Panc1 (cell line): ENCODE results near the gene KCNQ1. TPM values are rescaled to one million over a fixed set of nuclear protein-coding genes. Genes with fewer than 3 reads are reported as not detected.

Source experiments
- ATAC-seq: fragments of 200-7000 bp; cut with Tn5 transposase; 2 replicates; pipeline ENCODE4 v1.9.1; 2020; ENCODE audit warnings: mild to moderate bottlenecking, moderate library complexity
- BruUV-seq: library from RNA; stranded (reverse); fragments of 400-500 nt; replicated peaks from 2 replicates; lab custom pipeline; 2021; lab: Mats Ljungman, UMichigan
- CTCF ChIA-PET: fragments of 300-600 bp; sonication (Branson Sonifier 250); formaldehyde crosslinking; loops from one replicate; lab custom pipeline; 2022; ENCODE audit warnings: antibody characterized with exemption; lab: Charles Lee
- POLR2A ChIA-PET: fragments of 300-600 bp; sonication (Branson Sonifier 250); formaldehyde crosslinking; loops from one replicate; lab custom pipeline; 2022; ENCODE audit warnings: antibody characterized with exemption; lab: Charles Lee
- DNase-seq: peaks from one replicate; pipeline ENCODE4 v3.0.0-alpha.2; 2010; ENCODE audit warnings: low read depth, low spot score
- H3K27ac ChIP-seq: 2 replicates; pipeline ENCODE4 v1.5.1; 2011; ENCODE audit warnings: mild to moderate bottlenecking, low read length, inconsistent platforms
- H3K27me3 ChIP-seq: fragments of 200-500 bp; sonication (Bioruptor generic); 2 replicates; pipeline ENCODE4 v1.6.0; 2014; ENCODE audit warnings: low read length, inconsistent platforms; ENCODE audit not compliant: control insufficient read depth, insufficient read depth
- H3K36me3 ChIP-seq: fragments of 200-500 bp; sonication (Bioruptor generic); 2 replicates; pipeline ENCODE4 v1.5.1; 2014; ENCODE audit warnings: inconsistent platforms, mild to moderate bottlenecking, low read length, moderate library complexity; ENCODE audit not compliant: control insufficient read depth, insufficient read depth
- H3K4me1 ChIP-seq: 2 replicates; pipeline ENCODE4 v1.5.1; 2011; ENCODE audit warnings: inconsistent platforms, mild to moderate bottlenecking, low read length, moderate library complexity; ENCODE audit not compliant: control insufficient read depth, insufficient read depth
- H3K4me3 ChIP-seq, 2 experiments: 2 replicates each; pipeline ENCODE4 v1.5.1; 2011 to 2012; ENCODE audit warnings: low read depth in 2 of 2, low read length in 2 of 2, mild to moderate bottlenecking in 2 of 2, inconsistent platforms in 1 of 2, moderate library complexity in 1 of 2
- H3K9me3 ChIP-seq: fragments of 200-500 bp; sonication (Bioruptor generic); 2 replicates; pipeline ENCODE4 v1.5.1; 2014; ENCODE audit warnings: low read depth, mild to moderate bottlenecking, inconsistent platforms, low read length, moderate library complexity; ENCODE audit not compliant: control insufficient read depth, insufficient read depth
- POLR2AphosphoS5 ChIP-seq: IDR thresholded peaks from 2 replicates; pipeline ENCODE4 v1.6.1; 2012; ENCODE audit warnings: mild to moderate bottlenecking, low read depth, low read length, moderate library complexity
- REST ChIP-seq, 2 experiments: IDR thresholded peaks; 2 replicates each; pipeline ENCODE4 v1.6.1; 2011 to 2012; ENCODE audit warnings: low read depth in 2 of 2, control low read depth in 1 of 2, low read length in 1 of 2, mild to moderate bottlenecking in 1 of 2, moderate library complexity in 1 of 2; ENCODE audit not compliant: insufficient read depth in 1 of 2
- SIN3A ChIP-seq: IDR thresholded peaks from 2 replicates; pipeline ENCODE4 v1.6.1; 2012; ENCODE audit warnings: low read depth, mild to moderate bottlenecking, low read length, moderate library complexity, borderline replicate concordance; ENCODE audit not compliant: insufficient read depth
- TCF7L2 ChIP-seq: IDR thresholded peaks from 2 replicates; pipeline ENCODE4 v1.6.1; 2011; ENCODE audit warnings: mild to moderate bottlenecking, low read depth, low read length, inconsistent platforms
- in situ Hi-C: cut with HindIII; loops from 2 replicates; pipeline ENCODE4 v1.10.0; 2016; ENCODE audit warnings: low sequenced_read_pairs, low pct_unique_long_range_greater_than_20kb
- intact Hi-C: fragments of 100-400 bp; cut with micrococcal nuclease; formaldehyde crosslinking; loops from one replicate; pipeline ENCODE4 v1.10.0; 2022; ENCODE audit not compliant: unreplicated experiment
- total RNA-seq: library from RNA; stranded (reverse); gene quantifications from one replicate; pipeline ENCODE4 v1.2.1, GENCODE V29; 2021; ENCODE audit not compliant: unreplicated experiment
- TF ChIP-seq, protein P1 (sequence below): fragments of 450-650 bp; IDR thresholded peaks from 2 replicates; pipeline ENCODE4 v1.5.1; 2017; ENCODE audit warnings: mild to moderate bottlenecking

The KCNQ1 gene
- total RNA-seq, 1 experiment from 2014 or later, result 1.0 TPM

- H3K27ac ChIP-seq, result no peak overlapping the region
- no TSS peak for BruUV-seq
- no peaks in the 10 kb centered on the region for H3K4me1 ChIP-seq
- intact Hi-C loops, result no loop called here
- ChIA-PET CTCF (no interaction called here), POLR2A (no interaction called here)
- no peak for ATAC-seq
- no peaks in the 10 kb centered on the region for H3K36me3 ChIP-seq
- in situ Hi-C loops, result no loop called here
- no peaks in the 10 kb centered on the region for H3K9me3 ChIP-seq
- H3K27me3 ChIP-seq, result no peaks in the 10 kb centered on the region
- TF ChIP-seq, protein P1, sequence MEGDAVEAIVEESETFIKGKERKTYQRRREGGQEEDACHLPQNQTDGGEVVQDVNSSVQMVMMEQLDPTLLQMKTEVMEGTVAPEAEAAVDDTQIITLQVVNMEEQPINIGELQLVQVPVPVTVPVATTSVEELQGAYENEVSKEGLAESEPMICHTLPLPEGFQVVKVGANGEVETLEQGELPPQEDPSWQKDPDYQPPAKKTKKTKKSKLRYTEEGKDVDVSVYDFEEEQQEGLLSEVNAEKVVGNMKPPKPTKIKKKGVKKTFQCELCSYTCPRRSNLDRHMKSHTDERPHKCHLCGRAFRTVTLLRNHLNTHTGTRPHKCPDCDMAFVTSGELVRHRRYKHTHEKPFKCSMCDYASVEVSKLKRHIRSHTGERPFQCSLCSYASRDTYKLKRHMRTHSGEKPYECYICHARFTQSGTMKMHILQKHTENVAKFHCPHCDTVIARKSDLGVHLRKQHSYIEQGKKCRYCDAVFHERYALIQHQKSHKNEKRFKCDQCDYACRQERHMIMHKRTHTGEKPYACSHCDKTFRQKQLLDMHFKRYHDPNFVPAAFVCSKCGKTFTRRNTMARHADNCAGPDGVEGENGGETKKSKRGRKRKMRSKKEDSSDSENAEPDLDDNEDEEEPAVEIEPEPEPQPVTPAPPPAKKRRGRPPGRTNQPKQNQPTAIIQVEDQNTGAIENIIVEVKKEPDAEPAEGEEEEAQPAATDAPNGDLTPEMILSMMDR, result no peak
- no peak for TF ChIP-seq SIN3A
- TF ChIP-seq REST (IDR thresholded peaks at IDR 0.05; ENCODE audit: insufficient read depth in 1 of 2, low read depth in 2 of 2, low read length in 1 of 2), result no peak
- TF ChIP-seq TCF7L2, result no peak
- DNase-seq, result no peak
- H3K4me3 ChIP-seq, result no peak overlapping the region
Measured at GRCh38 chr11:2796508-2797113, 351.8 kb downstream of the KCNQ1 start.

GRCh38 chr11:2797121-2797711 lies 352.4 kb downstream of the KCNQ1 start:
- ATAC-seq (no peak), DNase-seq (no peak)
- Histone ChIP-seq H3K4me3 (no peak overlapping the region), H3K36me3 (no peaks in the 10 kb centered on the region), H3K27me3 (no peaks in the 10 kb centered on the region), H3K9me3 (no peaks in the 10 kb centered on the region), H3K4me1 (no peaks in the 10 kb centered on the region), H3K27ac (no peak overlapping the region)
- CTCF ChIA-PET, result no interaction called here
- in situ Hi-C loops (no loop called here), intact Hi-C loops (no loop called here)
- POLR2A ChIA-PET, result no interaction called here
- no TSS peak for BruUV-seq
- no peak for TF ChIP-seq SIN3A
- TF ChIP-seq POLR2AphosphoS5, result no peak
- TF ChIP-seq TCF7L2, result no peak
- no peak for TF ChIP-seq REST (IDR thresholded peaks at IDR 0.05; ENCODE audit: insufficient read depth in 1 of 2, low read depth in 2 of 2, low read length in 1 of 2)
- TF ChIP-seq, protein P1, result no peak
